ENCODE results near the gene OR10G8. TPM values are rescaled to one million over a fixed set of nuclear protein-coding genes. Genes with fewer than 3 reads are reported as not detected.

Gene OR10G8
- total RNA-seq, 2 experiments from 2014 or later = not detected

GRCh38 chr11:124043420-124043819 is 16.8 kb downstream of the OR10G8 start:
- ChIA-PET POLR2A (no interaction called here), CTCF (ENCODE audit: unreplicated experiment) (no interaction called here)
- Histone ChIP-seq H3K4me3 (ENCODE audit: low read depth, low read length, poor library complexity, severe bottlenecking) (no peak overlapping the region), H3K9me3 (ENCODE audit: low read length) (no peaks in the 10 kb centered on the region), H2AFZ (ENCODE audit: low read length) (no peak overlapping the region), H3K4me2 (ENCODE audit: low read length) (no peak overlapping the region), H3K79me2 (ENCODE audit: insufficient read depth, low read depth, low read length) (no peaks in the 10 kb centered on the region), H3K4me1 (ENCODE audit: insufficient read depth, low read length, poor library complexity, severe bottlenecking) (no peaks in the 10 kb centered on the region), H3K27ac (ENCODE audit: low read depth, low read length, poor library complexity, severe bottlenecking) (no peak overlapping the region), H4K20me1 (ENCODE audit: insufficient read depth, low read length) (no peaks in the 10 kb centered on the region), H3K9me2 (ENCODE audit: insufficient read depth, low read length) (no peaks in the 10 kb centered on the region), H3K36me3 (ENCODE audit: insufficient read depth, low read length) (no peaks in the 10 kb centered on the region)
- TF ChIP-seq CTCF (conservative IDR thresholded peaks at IDR 0.05; ENCODE audit: low read length) (no peak), EZH2phosphoT487 (IDR thresholded peaks at IDR 0.05; ENCODE audit: borderline replicate concordance, low read depth, low read length) (no peak)
- DNase-seq (ENCODE audit: low spot score) = no peak
- intact Hi-C loops (cut with micrococcal nuclease; ENCODE audit: unreplicated experiment) = no loop called here
- no TSS peak for BruUV-seq (replicated peaks)

GRCh38 chr11:124050748-124051147 is 24.1 kb downstream of the OR10G8 start:
- BruUV-seq (replicated peaks) = no TSS peak
- no peaks in the 10 kb centered on the region for H4K20me1 ChIP-seq (ENCODE audit: insufficient read depth, low read length)
- ChIA-PET CTCF (ENCODE audit: unreplicated experiment) (no interaction called here), POLR2A (interaction anchor here (0.7 kb wide), 1 partner anchor 261 kb away, joined by 3 read pairs; no protein-coding TSS in a partner anchor)
- no peaks in the 10 kb centered on the region for H3K79me2 ChIP-seq (ENCODE audit: insufficient read depth, low read depth, low read length)
- H3K36me3 ChIP-seq (ENCODE audit: insufficient read depth, low read length) = no peaks in the 10 kb centered on the region
- H3K9me2 ChIP-seq (ENCODE audit: insufficient read depth, low read length) = no peaks in the 10 kb centered on the region
- TF ChIP-seq EZH2phosphoT487 (IDR thresholded peaks at IDR 0.05; ENCODE audit: borderline replicate concordance, low read depth, low read length) (no peak), CTCF (conservative IDR thresholded peaks at IDR 0.05; ENCODE audit: low read length) (no peak)
- no peak overlapping the region for H2AFZ ChIP-seq (ENCODE audit: low read length)
- no peaks in the 10 kb centered on the region for H3K4me1 ChIP-seq (ENCODE audit: insufficient read depth, low read length, poor library complexity, severe bottlenecking)
- no peak for DNase-seq (ENCODE audit: low spot score)
- intact Hi-C loops (cut with micrococcal nuclease; ENCODE audit: unreplicated experiment) = no loop called here
- no peaks in the 10 kb centered on the region for H3K9me3 ChIP-seq (ENCODE audit: low read length)
- no peak overlapping the region for H3K27ac ChIP-seq (ENCODE audit: low read depth, low read length, poor library complexity, severe bottlenecking)
- H3K4me3 ChIP-seq (ENCODE audit: low read depth, low read length, poor library complexity, severe bottlenecking) = no peak overlapping the region
- H3K4me2 ChIP-seq (ENCODE audit: low read length) = no peak overlapping the region

GRCh38 chr11:124052966-124053365 is 26.4 kb downstream of the OR10G8 start:
- CTCF ChIA-PET (ENCODE audit: unreplicated experiment) = no interaction called here

More at GRCh38 chr11:124052966-124053365, 26.4 kb downstream of the OR10G8 start:
- POLR2A ChIA-PET = interaction anchor here (1.2 kb wide), 1 partner anchor 16 kb away, joined by 3 read pairs; no protein-coding TSS in a partner anchor
- H3K4me3 ChIP-seq (ENCODE audit: low read depth, low read length, poor library complexity, severe bottlenecking) = no peak overlapping the region
- no peaks in the 10 kb centered on the region for H3K79me2 ChIP-seq (ENCODE audit: insufficient read depth, low read depth, low read length)
- TF ChIP-seq CTCF (conservative IDR thresholded peaks at IDR 0.05; ENCODE audit: low read length) (no peak), EZH2phosphoT487 (IDR thresholded peaks at IDR 0.05; ENCODE audit: borderline replicate concordance, low read depth, low read length) (no peak)
- no peaks in the 10 kb centered on the region for H3K9me3 ChIP-seq (ENCODE audit: low read length)
- no peak overlapping the region for H2AFZ ChIP-seq (ENCODE audit: low read length)
- H3K27ac ChIP-seq (ENCODE audit: low read depth, low read length, poor library complexity, severe bottlenecking) = no peak overlapping the region
- no peaks in the 10 kb centered on the region for H3K9me2 ChIP-seq (ENCODE audit: insufficient read depth, low read length)
- no peaks in the 10 kb centered on the region for H3K4me1 ChIP-seq (ENCODE audit: insufficient read depth, low read length, poor library complexity, severe bottlenecking)
- H3K36me3 ChIP-seq (ENCODE audit: insufficient read depth, low read length) = no peaks in the 10 kb centered on the region
- intact Hi-C loops (cut with micrococcal nuclease; ENCODE audit: unreplicated experiment) = no loop called here
- no peak overlapping the region for H3K4me2 ChIP-seq (ENCODE audit: low read length)
- H4K20me1 ChIP-seq (ENCODE audit: insufficient read depth, low read length) = no peaks in the 10 kb centered on the region
- BruUV-seq (replicated peaks) = no TSS peak
- DNase-seq (ENCODE audit: low spot score) = no peak
